NCI-H510A treated with DMSO at 0.1 percent for 48 hours (cell line): Measurements from ENCODE around the gene HLA-DQA2.
A peak's percentile ranks its signal among the peaks of the same experiment; 100 is the strongest.
"Not testable (repeated sequence)": the region's sequence is repeated elsewhere in the genome, so short reads cannot be mapped to it uniquely, and the experiment has no call there.

ENCODE experiments used
- DNase-seq: peaks from one replicate; lab custom pipeline; 2025; lab: John Stamatoyannopoulos, UW

The HLA-DQA2 gene

GRCh38 chr6:32779036-32779435 is 37.8 kb downstream of the HLA-DQA2 start:
- DNase-seq, result no peak

GRCh38 chr6:32782923-32783322 is 41.7 kb downstream of the HLA-DQA2 start:
- DNase-seq, result not testable (repeated sequence)

- DNase-seq, result peak; percentile 66
These were observed 44.8 kb downstream of the HLA-DQA2 start for GRCh38 chr6:32785781-32786533.

- DNase-seq, result no peak
These were observed 49.1 kb downstream of the HLA-DQA2 start for GRCh38 chr6:32790306-32790705.

- DNase-seq, result no peak
These were observed 51.8 kb downstream of the HLA-DQA2 start for GRCh38 chr6:32792901-32793435.

GRCh38 chr6:32794510-32794909 is 53.3 kb downstream of the HLA-DQA2 start:
- no peak for DNase-seq
